Endothelial cell (in vitro differentiated cells): Measurements from ENCODE around the gene ELAVL2. TPM values are rescaled to one million over a fixed set of nuclear protein-coding genes. Genes with fewer than 3 reads are reported as not detected.
"Not testable (repeated sequence)": the region's sequence is repeated elsewhere in the genome, so short reads cannot be mapped to it uniquely, and the experiment has no call there.

ENCODE experiments used
- DNase-seq: peaks from one replicate; pipeline ENCODE4 v3.0.0; 2021; ENCODE audit warnings: low spot score
- H3K27ac Mint-ChIP-seq: one replicate; pipeline ENCODE4 v1.8.0; 2021; ENCODE audit warnings: mixed read lengths, inconsistent platforms; ENCODE audit not compliant: unreplicated experiment
- H3K27me3 Mint-ChIP-seq: one replicate; pipeline ENCODE4 v1.8.0; 2021; ENCODE audit warnings: mild to moderate bottlenecking, moderate library complexity, mixed read lengths, inconsistent platforms; ENCODE audit not compliant: unreplicated experiment
- H3K36me3 Mint-ChIP-seq: one replicate; pipeline ENCODE4 v1.8.0; 2021; ENCODE audit warnings: mild to moderate bottlenecking, low read depth, mixed read lengths, inconsistent platforms; ENCODE audit not compliant: unreplicated experiment
- H3K4me1 Mint-ChIP-seq: one replicate; pipeline ENCODE4 v1.8.0; 2021; ENCODE audit warnings: mild to moderate bottlenecking, mixed read lengths, inconsistent platforms; ENCODE audit not compliant: unreplicated experiment
- H3K4me3 Mint-ChIP-seq: one replicate; pipeline ENCODE4 v1.8.0; 2021; ENCODE audit warnings: mild to moderate bottlenecking, mixed read lengths, inconsistent platforms; ENCODE audit not compliant: unreplicated experiment
- H3K9me3 Mint-ChIP-seq: one replicate; pipeline ENCODE4 v1.8.0; 2021; ENCODE audit warnings: mixed read lengths, inconsistent platforms; ENCODE audit not compliant: unreplicated experiment
- CTCF ChIP-seq: fragments of 200-600 bp; sonication (generic); IDR thresholded peaks from one replicate; pipeline ENCODE4 v1.5.0; 2021; ENCODE audit warnings: antibody characterized with exemption; ENCODE audit not compliant: unreplicated experiment
- total RNA-seq: library from RNA; stranded (reverse); fragmentation: NEBNext Ultra II Directional; extraction: Animal tissue kit (Norgen Biotek cat#: 25700); gene quantifications from one replicate; pipeline ENCODE4 v1.2.1, GENCODE V29; 2021; ENCODE audit not compliant: unreplicated experiment

Gene ELAVL2
- total RNA-seq, 1 donor from 2014 or later: 10.3 TPM

- H3K27me3 Mint-ChIP-seq: peaks cover 3% of the 10 kb centered on the region
- H3K27ac Mint-ChIP-seq: no peak overlapping the region
- no peak overlapping the region for H3K4me3 Mint-ChIP-seq
These were observed 102.4 kb downstream of the ELAVL2 start for GRCh38 chr9:23723672-23724071.

GRCh38 chr9:23723048-23723447 lies 103.0 kb downstream of the ELAVL2 start:
- H3K9me3 Mint-ChIP-seq: not testable (repeated sequence)

More at GRCh38 chr9:23723672-23724071, 102.4 kb downstream of the ELAVL2 start:
- H3K36me3 Mint-ChIP-seq: no peaks in the 10 kb centered on the region
- peaks cover 17% of the 10 kb centered on the region for H3K4me1 Mint-ChIP-seq
- no peaks in the 10 kb centered on the region for H3K9me3 Mint-ChIP-seq
- DNase-seq: no peak
- TF ChIP-seq CTCF: no peak

GRCh38 chr9:23721466-23721865 lies 104.6 kb downstream of the ELAVL2 start:
- peaks cover 17% of the 10 kb centered on the region for H3K4me1 Mint-ChIP-seq
- no peak for TF ChIP-seq CTCF
- H3K27me3 Mint-ChIP-seq: peaks cover 3% of the 10 kb centered on the region
- DNase-seq: no peak
- no peaks in the 10 kb centered on the region for H3K36me3 Mint-ChIP-seq
- H3K4me3 Mint-ChIP-seq: no peak overlapping the region
- H3K9me3 Mint-ChIP-seq: no peaks in the 10 kb centered on the region
- H3K27ac Mint-ChIP-seq: no peak overlapping the region

More at GRCh38 chr9:23723048-23723447, 103.0 kb downstream of the ELAVL2 start:
- H3K4me1 Mint-ChIP-seq: peaks cover 17% of the 10 kb centered on the region
- not testable (repeated sequence) for DNase-seq, H3K4me3 Mint-ChIP-seq, H3K27me3 Mint-ChIP-seq, H3K36me3 Mint-ChIP-seq, H3K27ac Mint-ChIP-seq

- Mint-ChIP-seq H3K4me1 (peaks cover 5% of the 10 kb centered on the region), H3K27me3 (no peaks in the 10 kb centered on the region), H3K27ac (no peak overlapping the region), H3K36me3 (no peaks in the 10 kb centered on the region), H3K4me3 (no peak overlapping the region), H3K9me3 (no peaks in the 10 kb centered on the region)
- no peak for DNase-seq
- no peak for TF ChIP-seq CTCF
These were observed 108.5 kb downstream of the ELAVL2 start for GRCh38 chr9:23717505-23717904.

- Mint-ChIP-seq H3K27me3 (no peaks in the 10 kb centered on the region), H3K27ac (no peak overlapping the region), H3K36me3 (no peaks in the 10 kb centered on the region), H3K4me1 (no peaks in the 10 kb centered on the region), H3K9me3 (no peaks in the 10 kb centered on the region), H3K4me3 (no peak overlapping the region)
- no peak for TF ChIP-seq CTCF
- no peak for DNase-seq
These were observed 118.8 kb downstream of the ELAVL2 start for GRCh38 chr9:23707249-23707648.
